SU-DHL-6 (cell line): ENCODE data around the gene SLC19A2.
A peak's percentile ranks its signal among the peaks of the same experiment; 100 is the strongest.

Source experiments
- H2AFZ ChIP-seq: fragments of 200-600 bp; sonication (generic); 2 replicates; pipeline ENCODE4 v1.6.1; 2014; ENCODE audit warnings: low read depth, mild to moderate bottlenecking, moderate library complexity, mixed read lengths, antibody characterized with exemption, low read length; ENCODE audit not compliant: severe bottlenecking
- H3F3A ChIP-seq: fragments of 200-600 bp; shearing (Covaris generic); 2 replicates; pipeline ENCODE4 v1.6.0; 2016; ENCODE audit warnings: antibody characterized with exemption, mild to moderate bottlenecking; ENCODE audit not compliant: insufficient read depth
- H3K27ac ChIP-seq: fragments of 200-600 bp; sonication (generic); 2 replicates; pipeline ENCODE4 v1.5.1; 2016; ENCODE audit warnings: low read depth, mild to moderate bottlenecking, low read length, moderate library complexity, mixed read lengths
- H3K27me3 ChIP-seq: fragments of 200-600 bp; sonication (generic), shearing (Covaris generic); 2 replicates; pipeline ENCODE4 v1.6.0; 2014; ENCODE audit warnings: mild to moderate bottlenecking, low read length
- H3K36me3 ChIP-seq: fragments of 200-600 bp; sonication (generic); 2 replicates; pipeline ENCODE4 v1.6.1; 2014; ENCODE audit warnings: mild to moderate bottlenecking, low read length, mixed read lengths
- H3K4me2 ChIP-seq: fragments of 300-600, 200-600 bp; shearing (Covaris generic), sonication (generic); 2 replicates; pipeline ENCODE4 v1.6.0; 2014; ENCODE audit warnings: low read length, low read depth, mild to moderate bottlenecking; ENCODE audit not compliant: poor library complexity, severe bottlenecking
- H3K4me3 ChIP-seq: fragments of 200-600 bp; sonication (generic); 2 replicates; pipeline ENCODE4 v1.5.1; 2014; ENCODE audit warnings: antibody characterized with exemption, low read length, mild to moderate bottlenecking, mixed read lengths; ENCODE audit not compliant: insufficient read depth, poor library complexity, severe bottlenecking
- H3K79me2 ChIP-seq: fragments of 200-600 bp; sonication (generic); 2 replicates; pipeline ENCODE4 v1.6.1; 2014; ENCODE audit warnings: mild to moderate bottlenecking, low read length, moderate library complexity; ENCODE audit not compliant: insufficient read depth
- H3K9ac ChIP-seq: fragments of 200-600 bp; sonication (generic); 2 replicates; pipeline ENCODE4 v1.7.0; 2014; ENCODE audit warnings: mild to moderate bottlenecking, low read length
- H3K9me2 ChIP-seq: fragments of 200-600 bp; sonication (generic); replicated peaks from 2 replicates; pipeline ENCODE4 v1.6.1; 2014; ENCODE audit warnings: low read length; ENCODE audit not compliant: insufficient read depth
- H3K9me3 ChIP-seq: fragments of 200-600 bp; sonication (generic); 2 replicates; pipeline ENCODE4 v1.6.1; 2014; ENCODE audit warnings: low read length, mixed read lengths; ENCODE audit not compliant: insufficient read depth
- H4K20me1 ChIP-seq: fragments of 200-600 bp; sonication (generic); 2 replicates; pipeline ENCODE4 v1.6.1; 2014; ENCODE audit warnings: low read depth, mild to moderate bottlenecking, antibody characterized with exemption, low read length, moderate library complexity, mixed read lengths
- CTCF ChIP-seq: fragments of 200-600 bp; sonication (generic); IDR thresholded peaks from one replicate; pipeline ENCODE4 v1.5.1; 2017; ENCODE audit warnings: antibody characterized with exemption, mild to moderate bottlenecking, low read length, moderate library complexity; ENCODE audit not compliant: insufficient read depth, poor library complexity, severe bottlenecking
- EZH2phosphoT487 ChIP-seq: fragments of 200-600 bp; sonication (generic), shearing (Covaris generic); conservative IDR thresholded peaks from 2 replicates; pipeline ENCODE4 v1.6.1; 2018; ENCODE audit warnings: mild to moderate bottlenecking, antibody characterized with exemption, low read length, moderate library complexity, mixed read lengths

SLC19A2 gene

GRCh38 chr1:169468982-169469381 is 16.8 kb downstream of the SLC19A2 start:
- H3F3A ChIP-seq, result no peaks in the 10 kb centered on the region
- no peak overlapping the region for H3K4me3 ChIP-seq
- H3K79me2 ChIP-seq, result no peaks in the 10 kb centered on the region
- no peaks in the 10 kb centered on the region for H3K36me3 ChIP-seq
- no peaks in the 10 kb centered on the region for H3K27me3 ChIP-seq
- no peak for TF ChIP-seq EZH2phosphoT487
- TF ChIP-seq CTCF, result no peak
- no peak overlapping the region for H3K4me2 ChIP-seq
- H2AFZ ChIP-seq, result no peak overlapping the region
- H3K9me2 ChIP-seq, result no peaks in the 10 kb centered on the region
- H4K20me1 ChIP-seq, result no peaks in the 10 kb centered on the region
- H3K9ac ChIP-seq, result no peak overlapping the region
- H3K27ac ChIP-seq, result no peak overlapping the region
- no peaks in the 10 kb centered on the region for H3K9me3 ChIP-seq

- Histone ChIP-seq H3K4me2 (no peak overlapping the region), H3K79me2 (no peaks in the 10 kb centered on the region), H3K36me3 (no peaks in the 10 kb centered on the region), H3K27ac (no peak overlapping the region), H3K9ac (no peak overlapping the region), H4K20me1 (no peaks in the 10 kb centered on the region), H3K4me3 (no peak overlapping the region), H3F3A (no peaks in the 10 kb centered on the region), H3K9me3 (no peaks in the 10 kb centered on the region), H2AFZ (no peak overlapping the region), H3K27me3 (no peaks in the 10 kb centered on the region), H3K9me2 (no peaks in the 10 kb centered on the region)
- no peak for TF ChIP-seq EZH2phosphoT487
- peak; percentile 29 for TF ChIP-seq CTCF
Measured at GRCh38 chr1:169466259-169467230, 19.2 kb downstream of the SLC19A2 start.

- no peak overlapping the region for H2AFZ ChIP-seq
- no peak overlapping the region for H3K9ac ChIP-seq
- H3F3A ChIP-seq, result no peaks in the 10 kb centered on the region
- no peak overlapping the region for H3K4me3 ChIP-seq
- H3K36me3 ChIP-seq, result no peaks in the 10 kb centered on the region
- TF ChIP-seq EZH2phosphoT487 (no peak), CTCF (no peak)
- H3K9me3 ChIP-seq, result no peaks in the 10 kb centered on the region
- no peak overlapping the region for H3K4me2 ChIP-seq
- no peaks in the 10 kb centered on the region for H3K27me3 ChIP-seq
- H3K27ac ChIP-seq, result no peak overlapping the region
- no peaks in the 10 kb centered on the region for H3K9me2 ChIP-seq
- H3K79me2 ChIP-seq, result no peaks in the 10 kb centered on the region
- no peaks in the 10 kb centered on the region for H4K20me1 ChIP-seq
Measured at GRCh38 chr1:169465281-169465680, 20.5 kb downstream of the SLC19A2 start.
